SK-N-SH treated with all-trans-retinoic acid at 6 μM for 48 hours (cell line): ENCODE measurements around the gene PPP1R16B.

Source experiments
- ATAC-seq: fragments of 200-7000 bp; cut with Tn5 transposase; 3 replicates; pipeline ENCODE4 v1.9.1; 2020; ENCODE audit warnings: mild to moderate bottlenecking, moderate library complexity
- ARNTL ChIP-seq: fragments of 450-650 bp; formaldehyde crosslinking; IDR thresholded peaks from 2 replicates; pipeline ENCODE4 v1.5.0; 2020; ENCODE audit warnings: low read depth, mild to moderate bottlenecking, moderate library complexity, borderline replicate concordance
- BACH2 ChIP-seq: fragments of 250-450 bp; sonication (Bioruptor Pico); IDR thresholded peaks from 2 replicates; pipeline ENCODE4 v1.9.0; 2021; ENCODE audit warnings: mild to moderate bottlenecking, borderline replicate concordance
- CSDC2 ChIP-seq: fragments of 250-450 bp; sonication (Bioruptor Pico); IDR thresholded peaks from 2 replicates; pipeline ENCODE4 v1.5.0; 2020; ENCODE audit warnings: mild to moderate bottlenecking, moderate library complexity
- ESRRG ChIP-seq: fragments of 250-450 bp; sonication (Bioruptor Pico); IDR thresholded peaks from 2 replicates; pipeline ENCODE4 v1.6.1; 2021; ENCODE audit warnings: mild to moderate bottlenecking
- GLIS3 ChIP-seq: fragments of 250-450 bp; sonication (Bioruptor Pico); IDR thresholded peaks from 2 replicates; pipeline ENCODE4 v1.5.0; 2020; ENCODE audit warnings: mild to moderate bottlenecking, moderate library complexity
- ISL1 ChIP-seq: fragments of 250-450 bp; sonication (Bioruptor Pico); IDR thresholded peaks from 2 replicates; pipeline ENCODE4 v2.1.2; 2022; ENCODE audit warnings: mild to moderate bottlenecking, moderate library complexity
- OSR1 ChIP-seq: fragments of 250-450 bp; sonication (Bioruptor Pico); IDR thresholded peaks from 2 replicates; pipeline ENCODE4 v1.8.0; 2022; ENCODE audit warnings: moderate library complexity, mild to moderate bottlenecking, inconsistent platforms
- PPARA ChIP-seq: fragments of 250-450 bp; sonication (Bioruptor Pico); IDR thresholded peaks from 2 replicates; pipeline ENCODE4 v1.5.0; 2020; ENCODE audit warnings: mild to moderate bottlenecking, borderline replicate concordance
- RARB ChIP-seq: fragments of 250-450 bp; sonication (Bioruptor Pico); IDR thresholded peaks from 2 replicates; pipeline ENCODE4 v1.8.0; 2021; ENCODE audit warnings: mild to moderate bottlenecking, moderate library complexity
- SNAI2 ChIP-seq: fragments of 250-450 bp; sonication (Bioruptor Pico); IDR thresholded peaks from 2 replicates; pipeline ENCODE4 v1.5.0; 2020; ENCODE audit warnings: mild to moderate bottlenecking, moderate library complexity
- TCF4 ChIP-seq: fragments of 250-450 bp; sonication (Bioruptor Pico); IDR thresholded peaks from 2 replicates; pipeline ENCODE4 v1.8.0; 2021; ENCODE audit warnings: mild to moderate bottlenecking, moderate library complexity, borderline replicate concordance
- TOX ChIP-seq: fragments of 250-450 bp; sonication (Bioruptor Pico); IDR thresholded peaks from 2 replicates; pipeline ENCODE4 v1.8.0; 2021; ENCODE audit warnings: mild to moderate bottlenecking, moderate library complexity, borderline replicate concordance
- ZFP3 ChIP-seq: fragments of 250-450 bp; sonication (Bioruptor Pico); IDR thresholded peaks from 2 replicates; pipeline ENCODE4 v1.5.0; 2020; ENCODE audit warnings: mild to moderate bottlenecking, moderate library complexity
- ZFP30 ChIP-seq: fragments of 450-650 bp; formaldehyde crosslinking; IDR thresholded peaks from 2 replicates; pipeline ENCODE4 v1.5.0; 2022; ENCODE audit warnings: mild to moderate bottlenecking, moderate library complexity
- ZNF565 ChIP-seq: fragments of 450-650 bp; formaldehyde crosslinking; conservative IDR thresholded peaks from 2 replicates; pipeline ENCODE4 v1.5.0; 2020; ENCODE audit warnings: low read depth, mild to moderate bottlenecking, moderate library complexity
- ZNF8 ChIP-seq: fragments of 450-650 bp; formaldehyde crosslinking; IDR thresholded peaks from 2 replicates; pipeline ENCODE4 v1.5.0; 2020; ENCODE audit warnings: mild to moderate bottlenecking, moderate library complexity
- TF ChIP-seq, protein P1 (sequence below): fragments of 250-450 bp; sonication (Bioruptor Pico); IDR thresholded peaks from 2 replicates; pipeline ENCODE4 v1.5.0; 2020; ENCODE audit warnings: mild to moderate bottlenecking, moderate library complexity
- TF ChIP-seq, protein P2 (sequence below): fragments of 250-450 bp; sonication (Bioruptor Pico); IDR thresholded peaks from 2 replicates; pipeline ENCODE4 v1.5.1; 2021; ENCODE audit warnings: mild to moderate bottlenecking, moderate library complexity
- TF ChIP-seq, protein P3 (sequence below): fragments of 250-450 bp; sonication (Bioruptor Pico); IDR thresholded peaks from 2 replicates; pipeline ENCODE4 v1.8.0; 2020; ENCODE audit warnings: mild to moderate bottlenecking, moderate library complexity, borderline replicate concordance
- TF ChIP-seq, protein P4 (sequence below): fragments of 250-450 bp; sonication (Bioruptor Pico); IDR thresholded peaks from 2 replicates; pipeline ENCODE4 v1.8.0; 2021; ENCODE audit warnings: low read depth, mild to moderate bottlenecking, moderate library complexity, borderline replicate concordance
- TF ChIP-seq, protein P5 (sequence below): fragments of 250-450 bp; sonication (Bioruptor Pico); IDR thresholded peaks from 2 replicates; pipeline ENCODE4 v1.5.1; 2020; ENCODE audit warnings: low read depth, mild to moderate bottlenecking, moderate library complexity

Gene PPP1R16B

DNA sequence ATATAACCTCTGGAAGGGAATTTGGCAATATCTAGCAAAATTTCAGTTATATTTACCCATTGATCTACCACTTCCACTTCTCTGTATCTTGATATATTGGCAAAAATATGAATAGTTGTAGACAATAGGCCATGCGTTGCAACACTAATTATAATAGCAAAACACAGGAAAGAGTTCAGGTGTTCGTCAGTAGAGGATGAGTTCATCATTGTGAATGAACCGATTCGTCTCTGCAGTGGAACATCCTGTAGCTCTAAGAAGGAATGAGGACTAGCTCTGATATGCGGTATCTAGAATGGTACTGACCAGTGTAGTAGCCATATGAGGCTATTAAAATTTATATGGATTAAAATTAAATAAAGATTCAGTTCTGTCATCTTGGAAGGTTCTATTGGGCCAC, 129.0 kb downstream of the PPP1R16B start:
- no peak for ATAC-seq
- TF ChIP-seq BACH2 (CRISPR knock-in tag), result no peak
- TF ChIP-seq GLIS3 (CRISPR knock-in tag), result no peak
- TF ChIP-seq, protein P1, sequence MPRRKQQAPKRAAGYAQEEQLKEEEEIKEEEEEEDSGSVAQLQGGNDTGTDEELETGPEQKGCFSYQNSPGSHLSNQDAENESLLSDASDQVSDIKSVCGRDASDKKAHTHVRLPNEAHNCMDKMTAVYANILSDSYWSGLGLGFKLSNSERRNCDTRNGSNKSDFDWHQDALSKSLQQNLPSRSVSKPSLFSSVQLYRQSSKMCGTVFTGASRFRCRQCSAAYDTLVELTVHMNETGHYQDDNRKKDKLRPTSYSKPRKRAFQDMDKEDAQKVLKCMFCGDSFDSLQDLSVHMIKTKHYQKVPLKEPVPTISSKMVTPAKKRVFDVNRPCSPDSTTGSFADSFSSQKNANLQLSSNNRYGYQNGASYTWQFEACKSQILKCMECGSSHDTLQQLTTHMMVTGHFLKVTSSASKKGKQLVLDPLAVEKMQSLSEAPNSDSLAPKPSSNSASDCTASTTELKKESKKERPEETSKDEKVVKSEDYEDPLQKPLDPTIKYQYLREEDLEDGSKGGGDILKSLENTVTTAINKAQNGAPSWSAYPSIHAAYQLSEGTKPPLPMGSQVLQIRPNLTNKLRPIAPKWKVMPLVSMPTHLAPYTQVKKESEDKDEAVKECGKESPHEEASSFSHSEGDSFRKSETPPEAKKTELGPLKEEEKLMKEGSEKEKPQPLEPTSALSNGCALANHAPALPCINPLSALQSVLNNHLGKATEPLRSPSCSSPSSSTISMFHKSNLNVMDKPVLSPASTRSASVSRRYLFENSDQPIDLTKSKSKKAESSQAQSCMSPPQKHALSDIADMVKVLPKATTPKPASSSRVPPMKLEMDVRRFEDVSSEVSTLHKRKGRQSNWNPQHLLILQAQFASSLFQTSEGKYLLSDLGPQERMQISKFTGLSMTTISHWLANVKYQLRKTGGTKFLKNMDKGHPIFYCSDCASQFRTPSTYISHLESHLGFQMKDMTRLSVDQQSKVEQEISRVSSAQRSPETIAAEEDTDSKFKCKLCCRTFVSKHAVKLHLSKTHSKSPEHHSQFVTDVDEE (CRISPR knock-in tag), result no peak
- TF ChIP-seq ZFP3, result no peak
- TF ChIP-seq RARB, result no peak
- TF ChIP-seq TOX (CRISPR knock-in tag), result no peak
- TF ChIP-seq OSR1, result no peak
- no peak for TF ChIP-seq CSDC2 (CRISPR knock-in tag)
- TF ChIP-seq, protein P2, sequence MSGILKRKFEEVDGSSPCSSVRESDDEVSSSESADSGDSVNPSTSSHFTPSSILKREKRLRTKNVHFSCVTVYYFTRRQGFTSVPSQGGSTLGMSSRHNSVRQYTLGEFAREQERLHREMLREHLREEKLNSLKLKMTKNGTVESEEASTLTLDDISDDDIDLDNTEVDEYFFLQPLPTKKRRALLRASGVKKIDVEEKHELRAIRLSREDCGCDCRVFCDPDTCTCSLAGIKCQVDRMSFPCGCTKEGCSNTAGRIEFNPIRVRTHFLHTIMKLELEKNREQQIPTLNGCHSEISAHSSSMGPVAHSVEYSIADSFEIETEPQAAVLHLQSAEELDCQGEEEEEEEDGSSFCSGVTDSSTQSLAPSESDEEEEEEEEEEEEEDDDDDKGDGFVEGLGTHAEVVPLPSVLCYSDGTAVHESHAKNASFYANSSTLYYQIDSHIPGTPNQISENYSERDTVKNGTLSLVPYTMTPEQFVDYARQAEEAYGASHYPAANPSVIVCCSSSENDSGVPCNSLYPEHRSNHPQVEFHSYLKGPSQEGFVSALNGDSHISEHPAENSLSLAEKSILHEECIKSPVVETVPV (CRISPR knock-in tag), result no peak
- no peak for TF ChIP-seq ZNF8
- TF ChIP-seq ESRRG (CRISPR knock-in tag), result no peak
- no peak for TF ChIP-seq TCF4 (CRISPR knock-in tag)
- no peak for TF ChIP-seq ZFP30
- no peak for TF ChIP-seq ZNF565
- TF ChIP-seq, protein P3, sequence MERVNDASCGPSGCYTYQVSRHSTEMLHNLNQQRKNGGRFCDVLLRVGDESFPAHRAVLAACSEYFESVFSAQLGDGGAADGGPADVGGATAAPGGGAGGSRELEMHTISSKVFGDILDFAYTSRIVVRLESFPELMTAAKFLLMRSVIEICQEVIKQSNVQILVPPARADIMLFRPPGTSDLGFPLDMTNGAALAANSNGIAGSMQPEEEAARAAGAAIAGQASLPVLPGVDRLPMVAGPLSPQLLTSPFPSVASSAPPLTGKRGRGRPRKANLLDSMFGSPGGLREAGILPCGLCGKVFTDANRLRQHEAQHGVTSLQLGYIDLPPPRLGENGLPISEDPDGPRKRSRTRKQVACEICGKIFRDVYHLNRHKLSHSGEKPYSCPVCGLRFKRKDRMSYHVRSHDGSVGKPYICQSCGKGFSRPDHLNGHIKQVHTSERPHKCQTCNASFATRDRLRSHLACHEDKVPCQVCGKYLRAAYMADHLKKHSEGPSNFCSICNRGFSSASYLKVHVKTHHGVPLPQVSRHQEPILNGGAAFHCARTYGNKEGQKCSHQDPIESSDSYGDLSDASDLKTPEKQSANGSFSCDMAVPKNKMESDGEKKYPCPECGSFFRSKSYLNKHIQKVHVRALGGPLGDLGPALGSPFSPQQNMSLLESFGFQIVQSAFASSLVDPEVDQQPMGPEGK, result no peak
- no peak for TF ChIP-seq PPARA (CRISPR knock-in tag)
- TF ChIP-seq ARNTL (CRISPR knock-in tag), result no peak
- TF ChIP-seq, protein P4, sequence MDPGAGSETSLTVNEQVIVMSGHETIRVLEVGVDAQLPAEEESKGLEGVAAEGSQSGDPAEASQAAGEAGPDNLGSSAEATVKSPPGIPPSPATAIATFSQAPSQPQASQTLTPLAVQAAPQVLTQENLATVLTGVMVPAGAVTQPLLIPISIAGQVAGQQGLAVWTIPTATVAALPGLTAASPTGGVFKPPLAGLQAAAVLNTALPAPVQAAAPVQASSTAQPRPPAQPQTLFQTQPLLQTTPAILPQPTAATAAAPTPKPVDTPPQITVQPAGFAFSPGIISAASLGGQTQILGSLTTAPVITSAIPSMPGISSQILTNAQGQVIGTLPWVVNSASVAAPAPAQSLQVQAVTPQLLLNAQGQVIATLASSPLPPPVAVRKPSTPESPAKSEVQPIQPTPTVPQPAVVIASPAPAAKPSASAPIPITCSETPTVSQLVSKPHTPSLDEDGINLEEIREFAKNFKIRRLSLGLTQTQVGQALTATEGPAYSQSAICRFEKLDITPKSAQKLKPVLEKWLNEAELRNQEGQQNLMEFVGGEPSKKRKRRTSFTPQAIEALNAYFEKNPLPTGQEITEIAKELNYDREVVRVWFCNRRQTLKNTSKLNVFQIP (CRISPR knock-in tag), result no peak
- no peak for TF ChIP-seq SNAI2 (CRISPR knock-in tag)
- TF ChIP-seq ISL1 (CRISPR knock-in tag), result no peak

DNA sequence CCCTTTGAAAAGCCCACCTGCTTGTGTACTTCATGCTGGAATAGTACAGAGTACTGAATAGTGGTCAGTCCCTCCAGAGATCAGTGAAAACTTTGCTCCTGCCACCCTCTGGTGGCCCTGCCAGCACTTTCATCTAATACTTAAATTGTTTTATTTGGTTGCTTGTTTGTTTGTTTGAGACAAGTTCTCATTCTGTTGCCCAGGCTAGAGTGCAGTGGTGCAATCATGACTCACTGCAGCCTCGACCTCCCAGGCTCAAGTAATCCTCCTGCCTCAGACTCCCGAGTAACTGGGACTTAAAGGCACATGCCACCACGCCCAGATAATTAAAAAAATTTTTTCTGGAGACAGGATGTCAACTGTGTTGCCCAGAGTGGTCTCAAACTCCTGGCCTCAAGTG, 129.8 kb downstream of the PPP1R16B start:
- ATAC-seq, result peak; percentile 68
- no peak for TF ChIP-seq ESRRG (CRISPR knock-in tag)
- TF ChIP-seq CSDC2 (CRISPR knock-in tag), result no peak
- TF ChIP-seq, protein P1 (CRISPR knock-in tag), result no peak
- TF ChIP-seq BACH2 (CRISPR knock-in tag), result no peak
- no peak for TF ChIP-seq SNAI2 (CRISPR knock-in tag)
- TF ChIP-seq PPARA (CRISPR knock-in tag), result no peak
- TF ChIP-seq ARNTL (CRISPR knock-in tag), result no peak
- no peak for TF ChIP-seq ZNF565
- TF ChIP-seq, protein P2 (CRISPR knock-in tag), result no peak
- TF ChIP-seq, protein P5, sequence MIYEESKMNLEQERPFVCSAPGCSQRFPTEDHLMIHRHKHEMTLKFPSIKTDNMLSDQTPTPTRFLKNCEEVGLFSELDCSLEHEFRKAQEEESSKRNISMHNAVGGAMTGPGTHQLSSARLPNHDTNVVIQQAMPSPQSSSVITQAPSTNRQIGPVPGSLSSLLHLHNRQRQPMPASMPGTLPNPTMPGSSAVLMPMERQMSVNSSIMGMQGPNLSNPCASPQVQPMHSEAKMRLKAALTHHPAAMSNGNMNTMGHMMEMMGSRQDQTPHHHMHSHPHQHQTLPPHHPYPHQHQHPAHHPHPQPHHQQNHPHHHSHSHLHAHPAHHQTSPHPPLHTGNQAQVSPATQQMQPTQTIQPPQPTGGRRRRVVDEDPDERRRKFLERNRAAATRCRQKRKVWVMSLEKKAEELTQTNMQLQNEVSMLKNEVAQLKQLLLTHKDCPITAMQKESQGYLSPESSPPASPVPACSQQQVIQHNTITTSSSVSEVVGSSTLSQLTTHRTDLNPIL (CRISPR knock-in tag), result no peak
- TF ChIP-seq ZFP30, result no peak
- TF ChIP-seq, protein P4 (CRISPR knock-in tag), result no peak
- no peak for TF ChIP-seq GLIS3 (CRISPR knock-in tag)
- TF ChIP-seq ISL1 (CRISPR knock-in tag), result no peak
- no peak for TF ChIP-seq RARB
- no peak for TF ChIP-seq ZNF8
- TF ChIP-seq, all 23 proteins: peak for 0
